ENCODE data around the gene DNAH1. TPM values are rescaled to one million over a fixed set of nuclear protein-coding genes. Genes with fewer than 3 reads are reported as not detected.
"Not testable (repeated sequence)": the region's sequence is repeated elsewhere in the genome, so short reads cannot be mapped to it uniquely, and the experiment has no call there.

DNAH1 gene
- total RNA-seq, 2 donors from 2014 or later: 7.0 to 9.1 TPM

DNA sequence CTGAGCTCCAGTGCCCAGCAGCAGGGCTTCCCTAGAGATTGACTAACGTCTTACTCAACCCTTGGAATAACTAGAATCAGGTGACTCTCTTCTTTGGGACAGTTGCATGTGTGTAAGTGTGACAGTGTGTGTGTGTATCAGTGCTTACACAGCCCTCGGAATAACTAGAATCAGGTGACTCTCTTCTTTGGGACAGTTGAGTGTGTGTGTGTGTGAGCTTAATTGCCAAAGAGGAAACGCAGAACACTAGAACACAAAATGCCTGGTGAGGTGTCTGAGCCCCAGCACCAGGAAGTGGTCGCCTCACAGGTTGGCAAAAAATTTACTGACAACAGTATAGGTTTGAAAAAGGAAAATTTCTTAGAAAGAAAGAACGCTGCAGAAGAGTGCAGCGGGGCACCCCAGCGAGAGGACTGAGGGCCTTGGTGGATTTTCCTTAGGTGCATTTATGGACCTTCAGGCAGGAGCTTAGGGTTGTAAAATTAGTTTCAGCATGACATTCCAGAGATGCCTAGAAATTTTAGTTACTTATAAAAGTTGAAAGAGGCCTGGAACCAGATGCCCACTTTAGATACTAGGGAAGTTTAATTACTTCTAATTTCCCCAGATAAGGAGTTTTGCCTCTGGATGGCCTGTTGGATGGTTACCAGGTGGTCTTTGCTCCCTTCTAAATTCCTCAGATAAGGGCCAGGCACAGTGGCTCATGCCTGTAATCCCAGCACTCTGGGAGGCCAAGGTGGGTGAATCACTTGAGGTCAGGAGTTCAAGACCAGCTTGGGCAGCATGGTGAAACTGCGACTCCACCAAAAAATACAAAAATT is 33.9 kb upstream of the DNAH1 start:
- Histone ChIP-seq H3K4me1 (no peaks in the 10 kb centered on the region), H3K27ac (peak overlapping the region; percentile 40), H3K9me3 (no peaks in the 10 kb centered on the region), H3K27me3 (no peaks in the 10 kb centered on the region), H3K9ac (ENCODE audit: low read depth in 2 of 2, low read length in 2 of 2) (peak overlapping the region in 1 of 2 donors; percentile 21), H3K36me3 (no peaks in the 10 kb centered on the region), H3K4me3 (no peak overlapping the region)
- DNase-seq: no peak
- intact Hi-C loops (cut with DNase I): no loop called here
- TF ChIP-seq, protein P1, sequence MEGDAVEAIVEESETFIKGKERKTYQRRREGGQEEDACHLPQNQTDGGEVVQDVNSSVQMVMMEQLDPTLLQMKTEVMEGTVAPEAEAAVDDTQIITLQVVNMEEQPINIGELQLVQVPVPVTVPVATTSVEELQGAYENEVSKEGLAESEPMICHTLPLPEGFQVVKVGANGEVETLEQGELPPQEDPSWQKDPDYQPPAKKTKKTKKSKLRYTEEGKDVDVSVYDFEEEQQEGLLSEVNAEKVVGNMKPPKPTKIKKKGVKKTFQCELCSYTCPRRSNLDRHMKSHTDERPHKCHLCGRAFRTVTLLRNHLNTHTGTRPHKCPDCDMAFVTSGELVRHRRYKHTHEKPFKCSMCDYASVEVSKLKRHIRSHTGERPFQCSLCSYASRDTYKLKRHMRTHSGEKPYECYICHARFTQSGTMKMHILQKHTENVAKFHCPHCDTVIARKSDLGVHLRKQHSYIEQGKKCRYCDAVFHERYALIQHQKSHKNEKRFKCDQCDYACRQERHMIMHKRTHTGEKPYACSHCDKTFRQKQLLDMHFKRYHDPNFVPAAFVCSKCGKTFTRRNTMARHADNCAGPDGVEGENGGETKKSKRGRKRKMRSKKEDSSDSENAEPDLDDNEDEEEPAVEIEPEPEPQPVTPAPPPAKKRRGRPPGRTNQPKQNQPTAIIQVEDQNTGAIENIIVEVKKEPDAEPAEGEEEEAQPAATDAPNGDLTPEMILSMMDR (IDR thresholded peaks at IDR 0.05): no peak

DNA sequence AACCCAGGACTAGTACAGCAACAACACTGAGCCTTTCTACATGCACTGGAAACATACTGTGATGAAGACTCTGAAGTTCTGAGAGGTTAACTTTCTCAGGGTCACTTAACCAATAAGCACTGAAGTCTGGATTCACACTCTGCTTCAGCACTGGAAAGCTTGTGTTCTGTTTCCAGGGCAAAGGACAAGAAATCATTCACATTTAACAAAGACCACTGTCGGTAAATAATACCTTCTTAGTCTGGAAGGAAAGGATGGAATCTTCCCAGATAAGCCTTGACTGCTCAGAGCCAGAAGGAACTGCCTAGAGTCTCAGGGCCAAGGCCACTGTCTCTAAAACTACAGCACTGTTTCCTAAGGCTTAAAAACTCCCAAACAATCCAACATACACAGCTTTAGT is 32.8 kb upstream of the DNAH1 start:
- no peaks in the 10 kb centered on the region for H3K9me3 ChIP-seq
- H3K27ac ChIP-seq: no peak overlapping the region
- H3K36me3 ChIP-seq: no peaks in the 10 kb centered on the region
- H3K27me3 ChIP-seq: no peaks in the 10 kb centered on the region
- intact Hi-C loops (cut with DNase I): no loop called here
- TF ChIP-seq, protein P1 (IDR thresholded peaks at IDR 0.05): no peak
- H3K4me1 ChIP-seq: no peaks in the 10 kb centered on the region
- no peak for DNase-seq
- no peak overlapping the region for H3K4me3 ChIP-seq
- no peak overlapping the region for H3K9ac ChIP-seq (ENCODE audit: low read depth in 2 of 2, low read length in 2 of 2)

DNA sequence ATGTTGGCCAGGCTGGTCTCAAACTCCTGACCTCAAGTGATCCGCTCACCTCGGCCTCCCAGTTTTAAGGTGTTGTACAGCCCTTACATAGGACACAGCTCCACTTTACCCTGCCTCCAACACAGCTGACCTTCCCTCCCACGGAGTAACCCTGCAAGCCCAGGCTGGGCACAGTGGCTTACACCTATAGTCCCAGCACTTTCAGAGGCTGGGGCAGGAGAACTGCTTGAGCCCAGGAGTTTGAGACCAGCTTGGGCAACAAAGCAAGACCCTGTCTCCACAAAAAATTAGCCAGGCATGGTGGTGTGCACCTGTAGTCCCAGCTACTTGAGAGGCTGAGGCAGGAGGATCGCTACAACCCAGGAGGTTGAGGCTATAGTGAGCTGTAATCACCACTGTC is 32.1 kb upstream of the DNAH1 start:
- intact Hi-C loops (cut with DNase I): not testable (repeated sequence)
- peak overlapping the region; percentile 50 for H3K27ac ChIP-seq

DNA sequence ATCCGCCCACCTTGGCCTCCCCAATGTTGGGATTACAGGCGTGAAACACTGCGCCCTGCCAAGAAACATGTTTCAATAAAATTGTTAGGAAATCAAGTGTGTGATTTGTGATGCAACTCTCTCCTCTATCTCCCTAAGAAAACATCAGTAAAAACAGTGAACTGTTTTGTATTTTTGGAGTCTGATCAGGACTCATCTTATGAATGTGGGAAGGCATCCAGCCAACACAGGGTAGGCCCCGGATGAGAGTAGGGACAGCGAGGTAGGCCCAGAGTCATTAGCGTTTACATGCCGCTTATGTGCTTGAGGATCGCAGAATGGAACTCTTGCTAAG is 29.4 kb upstream of the DNAH1 start:
- no peaks in the 10 kb centered on the region for H3K27me3 ChIP-seq
- TF ChIP-seq, protein P1 (IDR thresholded peaks at IDR 0.05): no peak
- no peak for DNase-seq
- peaks cover 12% of the 10 kb centered on the region for H3K4me1 ChIP-seq
- H3K27ac ChIP-seq: peak overlapping the region; percentile 99
- no peaks in the 10 kb centered on the region for H3K36me3 ChIP-seq
- H3K4me3 ChIP-seq: peak overlapping the region; percentile 75
- intact Hi-C loops (cut with DNase I): no loop called here
- H3K9me3 ChIP-seq: no peaks in the 10 kb centered on the region
- peak overlapping the region; percentile 88 to 90 for H3K9ac ChIP-seq (ENCODE audit: low read depth in 2 of 2, low read length in 2 of 2)

More for the DNA sequence above, 32.1 kb upstream of the DNAH1 start:
- H3K9ac ChIP-seq (ENCODE audit: low read depth in 2 of 2, low read length in 2 of 2); H3K4me1 ChIP-seq; H3K9me3 ChIP-seq; DNase-seq; H3K4me3 ChIP-seq; H3K27me3 ChIP-seq; H3K36me3 ChIP-seq: not testable (repeated sequence)

DNA sequence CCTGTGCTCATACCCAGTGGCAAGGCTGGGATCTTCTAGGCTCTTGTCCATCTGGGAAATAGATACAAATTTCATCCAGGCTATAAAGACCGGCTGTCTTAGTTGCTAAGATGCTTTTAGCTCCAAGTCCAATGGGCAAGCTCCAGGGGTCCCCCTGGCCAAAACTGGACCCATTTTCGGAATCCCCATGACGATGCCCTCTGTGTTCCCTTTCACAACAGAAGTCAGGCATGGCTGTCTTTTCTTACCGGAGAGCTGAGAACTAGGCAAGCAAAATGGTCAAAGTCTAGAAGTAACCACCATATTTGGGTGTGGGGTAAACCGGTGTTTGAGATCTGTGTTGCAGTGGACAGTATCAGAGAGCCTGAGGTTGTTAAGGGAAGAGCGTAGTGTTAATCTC is 27.4 kb upstream of the DNAH1 start:
- Histone ChIP-seq H3K36me3 (peaks cover 7% of the 10 kb centered on the region), H3K4me3 (peak overlapping the region; percentile 75), H3K4me1 (peaks cover 12% of the 10 kb centered on the region), H3K9ac (ENCODE audit: low read depth in 2 of 2, low read length in 2 of 2) (peak overlapping the region in 1 of 2 donors; percentile 85), H3K27ac (peak overlapping the region; percentile 99), H3K27me3 (no peaks in the 10 kb centered on the region), H3K9me3 (no peaks in the 10 kb centered on the region)
- intact Hi-C loops (cut with DNase I): no loop called here
- DNase-seq: no peak
- TF ChIP-seq, protein P1 (IDR thresholded peaks at IDR 0.05): no peak

DNA sequence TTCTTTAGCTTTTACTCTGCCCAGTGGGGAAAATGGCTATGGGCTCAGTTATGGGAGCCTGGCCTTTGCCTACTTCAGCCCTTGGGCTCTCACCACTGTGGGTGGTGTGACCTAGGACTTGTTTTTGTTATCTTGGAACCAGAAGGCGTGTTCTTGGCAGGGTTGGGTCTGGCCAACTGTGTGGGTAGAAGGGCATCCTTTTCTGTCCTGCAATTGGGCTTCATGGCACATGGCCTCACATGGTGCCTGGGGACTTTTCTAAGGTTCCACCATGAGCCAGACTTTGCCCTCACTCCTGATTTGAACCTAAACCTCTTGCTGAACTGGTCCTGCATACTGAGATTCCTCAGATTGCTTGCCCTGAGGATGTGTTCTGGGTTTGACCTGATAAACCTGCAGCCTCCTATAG is 26.8 kb upstream of the DNAH1 start:
- H3K4me1 ChIP-seq: peaks cover 12% of the 10 kb centered on the region
- intact Hi-C loops (cut with DNase I): no loop called here
- H3K9me3 ChIP-seq: no peaks in the 10 kb centered on the region
- peak overlapping the region; percentile 99 for H3K27ac ChIP-seq
- TF ChIP-seq, protein P1 (IDR thresholded peaks at IDR 0.05): no peak
- H3K4me3 ChIP-seq: no peak overlapping the region
- H3K27me3 ChIP-seq: no peaks in the 10 kb centered on the region
- H3K9ac ChIP-seq (ENCODE audit: low read depth in 2 of 2, low read length in 2 of 2): peak overlapping the region in 1 of 2 donors; percentile 85
- H3K36me3 ChIP-seq: peaks cover 7% of the 10 kb centered on the region
- peak; percentile 58 for DNase-seq

Measured in colonic mucosa (tissue), 4 donors.